Testis (tissue), 3 donors: ENCODE measurements around the gene KRT222. TPM values are rescaled to one million over a fixed set of nuclear protein-coding genes. Genes with fewer than 3 reads are reported as not detected.

Experiments
- DNase-seq: peaks from one replicate; pipeline ENCODE4 v3.0.0-alpha.2; 2019
- H3K27ac ChIP-seq, 2 donors: fragments of 200-600 bp; sonication (generic); one replicate each; pipeline ENCODE4 v1.5.1; 2019
- H3K27me3 ChIP-seq: fragments of 200-600 bp; sonication (generic); one replicate; pipeline ENCODE4 v1.5.1; 2019
- H3K36me3 ChIP-seq: fragments of 200-600 bp; sonication (generic); one replicate; pipeline ENCODE4 v1.5.1; 2017; ENCODE audit warnings: low read depth; ENCODE audit errors: missing control alignments
- H3K4me1 ChIP-seq: fragments of 200-600 bp; sonication (generic); one replicate; pipeline ENCODE4 v1.5.1; 2019
- H3K4me3 ChIP-seq, 2 donors: fragments of 200-600 bp; sonication (generic); one replicate each; pipeline ENCODE4 v1.5.1; 2017 to 2019
- H3K9me3 ChIP-seq: fragments of 200-600 bp; sonication (generic); one replicate; pipeline ENCODE4 v1.5.1; 2017
- POLR2A ChIP-seq: fragments of 450-650 bp; IDR thresholded peaks from one replicate; pipeline ENCODE4 v1.6.1; 2017; ENCODE audit warnings: antibody characterized with exemption, mild to moderate bottlenecking, moderate library complexity
- WGBS, 2 donors: methylation state at CpG; one replicate each; pipeline ENCODE4 v1.1.5; 2018; 5-methylcytosine and 5-hydroxymethylcytosine counted together
- intact Hi-C: fragments of 100-400 bp; cut with DNase I; formaldehyde crosslinking; loops from one replicate; pipeline ENCODE4 v1.15.1; 2023; ENCODE audit warnings: low total_unique reads
- polyA plus RNA-seq: library from polyadenylated mRNA; stranded (reverse); fragments of 350-450 nt; fragmentation: Illumina TruSeq; extraction: RNeasy Lipid Tissue Mini Kit (QIAGEN cat#74804); gene quantifications from one replicate; pipeline ENCODE4 v1.2.3, GENCODE V29; 2014; ENCODE audit warnings: low read depth, low replicate concordance; ENCODE audit not compliant: insufficient read depth
- total RNA-seq, 2 donors: library from RNA; depleted of rRNA; stranded (reverse); fragments of >200 nt; gene quantifications; one replicate each; pipeline ENCODE4 v1.2.3, GENCODE V29; 2016
- TF ChIP-seq, protein P1 (sequence below), 3 experiments: fragments of 450-650 bp in 2 of 3; fragments of 200-600 bp in 1 of 3; sonication (generic) in 1 of 3; IDR thresholded peaks; one replicate each; pipeline ENCODE4 v1.5.1; 2016 to 2019; ENCODE audit warnings: antibody characterized with exemption in 3 of 3, mild to moderate bottlenecking in 2 of 3, moderate library complexity in 1 of 3

The KRT222 gene
- total and polyA plus RNA-seq, 3 donors from 2014 or later: 1.0 to 3.1 (median 1.2) TPM

DNA sequence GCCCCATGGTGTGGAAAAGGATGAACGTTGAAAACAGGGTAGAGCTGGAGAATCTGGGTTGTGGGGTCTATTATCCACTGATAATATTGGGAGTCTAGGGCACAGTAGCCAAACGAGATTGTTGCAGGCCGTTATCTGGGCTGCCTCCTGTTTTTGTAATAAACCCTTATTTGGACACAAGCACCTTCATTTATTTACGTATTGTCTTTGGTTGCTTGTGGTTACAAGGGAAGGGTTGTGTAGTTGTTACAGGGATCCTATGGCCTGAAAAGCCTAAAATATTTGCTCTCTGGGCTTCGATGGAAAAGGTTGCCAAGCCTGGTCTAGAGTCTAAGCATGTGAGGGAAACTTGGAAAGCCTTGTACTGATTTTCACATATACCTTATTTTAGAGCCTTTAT, 13.0 kb downstream of the KRT222 start:
- no peak for DNase-seq
- Histone ChIP-seq H3K4me3 (no peak overlapping the region), H3K36me3 (no peaks in the 10 kb centered on the region), H3K27ac (no peak overlapping the region), H3K9me3 (no peaks in the 10 kb centered on the region), H3K27me3 (no peaks in the 10 kb centered on the region), H3K4me1 (peaks cover 6% of the 10 kb centered on the region)
- intact Hi-C loops: no loop called here
- TF ChIP-seq, protein P1, sequence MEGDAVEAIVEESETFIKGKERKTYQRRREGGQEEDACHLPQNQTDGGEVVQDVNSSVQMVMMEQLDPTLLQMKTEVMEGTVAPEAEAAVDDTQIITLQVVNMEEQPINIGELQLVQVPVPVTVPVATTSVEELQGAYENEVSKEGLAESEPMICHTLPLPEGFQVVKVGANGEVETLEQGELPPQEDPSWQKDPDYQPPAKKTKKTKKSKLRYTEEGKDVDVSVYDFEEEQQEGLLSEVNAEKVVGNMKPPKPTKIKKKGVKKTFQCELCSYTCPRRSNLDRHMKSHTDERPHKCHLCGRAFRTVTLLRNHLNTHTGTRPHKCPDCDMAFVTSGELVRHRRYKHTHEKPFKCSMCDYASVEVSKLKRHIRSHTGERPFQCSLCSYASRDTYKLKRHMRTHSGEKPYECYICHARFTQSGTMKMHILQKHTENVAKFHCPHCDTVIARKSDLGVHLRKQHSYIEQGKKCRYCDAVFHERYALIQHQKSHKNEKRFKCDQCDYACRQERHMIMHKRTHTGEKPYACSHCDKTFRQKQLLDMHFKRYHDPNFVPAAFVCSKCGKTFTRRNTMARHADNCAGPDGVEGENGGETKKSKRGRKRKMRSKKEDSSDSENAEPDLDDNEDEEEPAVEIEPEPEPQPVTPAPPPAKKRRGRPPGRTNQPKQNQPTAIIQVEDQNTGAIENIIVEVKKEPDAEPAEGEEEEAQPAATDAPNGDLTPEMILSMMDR (IDR thresholded peaks at IDR 0.05): no peak
- TF ChIP-seq POLR2A: no peak
- WGBS, 2 donors: 66 to 70% methylated on average over 5 of the region's 5 CpGs

DNA sequence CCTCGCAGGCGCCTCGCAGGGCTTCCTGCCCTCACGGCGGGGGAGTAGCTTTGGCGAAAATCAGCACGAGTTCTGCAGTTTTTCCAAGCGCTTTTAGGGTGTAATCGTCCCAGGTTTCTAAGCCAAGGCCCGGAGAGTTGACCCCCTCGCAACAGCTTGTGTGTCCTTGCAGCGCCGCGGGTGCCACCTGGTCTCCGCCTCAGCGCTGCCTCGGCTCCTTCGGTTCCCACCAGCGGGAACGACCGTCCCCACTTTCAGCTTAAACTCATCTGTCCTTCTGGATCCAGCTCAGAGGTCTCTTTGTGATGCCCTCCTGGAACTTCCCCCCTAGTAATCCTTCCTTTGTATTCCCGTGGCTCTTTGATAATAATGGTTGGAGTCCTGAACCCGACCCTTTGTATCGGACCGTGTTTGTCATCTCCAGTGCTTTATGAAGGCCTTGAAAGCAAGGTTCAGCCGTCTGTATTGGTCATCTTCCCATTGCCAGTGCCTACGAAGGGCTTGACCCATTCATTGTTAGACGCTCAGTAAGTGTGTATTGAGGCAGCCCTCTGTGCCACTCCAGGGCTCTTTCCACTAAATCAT, 16.5 kb downstream of the KRT222 start:
- Histone ChIP-seq H3K36me3 (no peaks in the 10 kb centered on the region), H3K4me3 (peak overlapping the region; percentile 83 to 90), H3K27ac (peak overlapping the region; percentile 99), H3K9me3 (no peaks in the 10 kb centered on the region), H3K4me1 (peaks cover 26% of the 10 kb centered on the region), H3K27me3 (no peaks in the 10 kb centered on the region)
- 1 to 2% methylated on average over 19 to 28 of the region's 28 CpGs for WGBS, 2 donors
- TF ChIP-seq, protein P1 (IDR thresholded peaks at IDR 0.05): no peak
- no peak for TF ChIP-seq POLR2A
- intact Hi-C loops: no loop called here
- DNase-seq: peak; percentile 58

DNA sequence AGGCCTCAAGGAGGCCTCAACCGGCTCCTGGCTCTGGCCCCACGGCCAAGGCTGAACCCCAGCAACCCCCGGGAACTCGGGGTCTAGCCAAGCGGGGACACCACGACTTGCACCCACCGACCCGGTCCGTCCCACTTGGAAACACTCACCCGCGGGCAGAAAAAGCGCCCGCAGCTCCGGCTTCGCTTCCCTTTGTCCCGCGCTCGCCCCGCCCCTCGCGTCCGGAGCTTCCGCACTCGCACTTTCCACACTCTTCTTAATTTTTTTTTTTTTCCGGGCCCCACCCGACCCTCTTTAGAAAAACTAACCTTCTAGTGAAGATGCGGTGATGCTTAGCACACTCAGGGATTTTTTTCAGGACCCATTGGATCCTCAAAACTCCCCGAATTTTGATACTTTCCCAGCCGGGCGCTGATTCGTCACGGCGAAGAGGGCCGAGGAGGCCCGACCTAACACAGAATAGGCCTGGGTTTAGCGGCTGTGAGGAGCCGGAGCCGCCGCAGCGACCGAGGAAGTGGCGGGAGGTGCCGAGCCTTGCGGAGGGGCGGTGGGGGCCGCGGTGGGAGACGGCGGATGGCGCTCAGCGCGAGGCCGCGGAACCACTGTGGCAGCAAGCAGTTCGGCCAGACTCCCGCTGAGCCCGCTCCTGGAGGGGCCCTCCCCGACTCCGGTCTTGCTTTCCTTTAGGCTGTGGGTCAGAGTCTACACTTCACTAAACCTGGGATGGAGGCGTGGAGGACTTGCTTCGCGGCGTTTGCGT, 17.2 kb downstream of the KRT222 start, which contains the start of gene SMARCE1:
TSS of gene SMARCE1 (minus strand) at position 195 of the 760 bp plus-strand sequence. CDS start 2,016 bp downstream, outside the sequence.
- DNase-seq: peak; percentile 73
- Histone ChIP-seq H3K9me3 (no peaks in the 10 kb centered on the region), H3K27ac (peak within 1 kb of the TSS; percentile 99), H3K4me1 (peaks cover 26% of the 10 kb centered on the region), H3K4me3 (peak within 1 kb of the TSS; percentile 83 to 90), H3K36me3 (no peaks in the 10 kb centered on the region), H3K27me3 (no peaks in the 10 kb centered on the region)
- TF ChIP-seq, protein P1 (IDR thresholded peaks at IDR 0.05): no peak
- TF ChIP-seq POLR2A: no peak
- 0 to 1% methylated on average over 29 to 64 of the region's 64 CpGs for WGBS, 2 donors
- intact Hi-C loops: no loop called here

GRCh38 chr17:40646791-40647623, 18.0 kb downstream of the KRT222 start:
- no peaks in the 10 kb centered on the region for H3K27me3 ChIP-seq
- no peak for TF ChIP-seq POLR2A
- TF ChIP-seq, protein P1 (IDR thresholded peaks at IDR 0.05): no peak
- peaks cover 26% of the 10 kb centered on the region for H3K4me1 ChIP-seq
- no peaks in the 10 kb centered on the region for H3K36me3 ChIP-seq
- peak; percentile 58 for DNase-seq
- peak overlapping the region; percentile 83 to 90 for H3K4me3 ChIP-seq
- no peaks in the 10 kb centered on the region for H3K9me3 ChIP-seq
- intact Hi-C loops: no loop called here
- WGBS, 2 donors: 7% methylated on average over 15 to 18 of the region's 18 CpGs
- peak overlapping the region; percentile 99 for H3K27ac ChIP-seq
